GM12864 (cell line): ENCODE measurements around the gene CDK5R2.
"Not testable (repeated sequence)": the region's sequence is repeated elsewhere in the genome, so short reads cannot be mapped to it uniquely, and the experiment has no call there.

Experiments used
- DNase-seq: peaks from one replicate; pipeline ENCODE4 v3.0.0-alpha.2; 2011; ENCODE audit warnings: low read depth
- H3K4me3 ChIP-seq: 2 replicates; pipeline ENCODE4 v1.5.1; 2011; ENCODE audit warnings: mild to moderate bottlenecking, low read depth, low read length, control low read depth
- TF ChIP-seq, protein P1 (sequence below): IDR thresholded peaks from 2 replicates; pipeline ENCODE4 v1.5.1; 2011; ENCODE audit warnings: low read depth, mild to moderate bottlenecking, moderate library complexity, low read length, control low read depth, inconsistent platforms; ENCODE audit errors: missing control alignments

Gene CDK5R2

GRCh38 chr2:218959141-218959731 lies at the start of gene CDK5R2:
TSS of gene CDK5R2 (plus strand) at chr2:218959666. CDS start at chr2:218959821, 155 bp downstream.
- peak; percentile 70 for DNase-seq
- TF ChIP-seq, protein P1, sequence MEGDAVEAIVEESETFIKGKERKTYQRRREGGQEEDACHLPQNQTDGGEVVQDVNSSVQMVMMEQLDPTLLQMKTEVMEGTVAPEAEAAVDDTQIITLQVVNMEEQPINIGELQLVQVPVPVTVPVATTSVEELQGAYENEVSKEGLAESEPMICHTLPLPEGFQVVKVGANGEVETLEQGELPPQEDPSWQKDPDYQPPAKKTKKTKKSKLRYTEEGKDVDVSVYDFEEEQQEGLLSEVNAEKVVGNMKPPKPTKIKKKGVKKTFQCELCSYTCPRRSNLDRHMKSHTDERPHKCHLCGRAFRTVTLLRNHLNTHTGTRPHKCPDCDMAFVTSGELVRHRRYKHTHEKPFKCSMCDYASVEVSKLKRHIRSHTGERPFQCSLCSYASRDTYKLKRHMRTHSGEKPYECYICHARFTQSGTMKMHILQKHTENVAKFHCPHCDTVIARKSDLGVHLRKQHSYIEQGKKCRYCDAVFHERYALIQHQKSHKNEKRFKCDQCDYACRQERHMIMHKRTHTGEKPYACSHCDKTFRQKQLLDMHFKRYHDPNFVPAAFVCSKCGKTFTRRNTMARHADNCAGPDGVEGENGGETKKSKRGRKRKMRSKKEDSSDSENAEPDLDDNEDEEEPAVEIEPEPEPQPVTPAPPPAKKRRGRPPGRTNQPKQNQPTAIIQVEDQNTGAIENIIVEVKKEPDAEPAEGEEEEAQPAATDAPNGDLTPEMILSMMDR: no peak
- peak within 1 kb of the TSS; percentile 53 for H3K4me3 ChIP-seq

GRCh38 chr2:218910741-218911140 lies 48.7 kb upstream of the CDK5R2 start:
- TF ChIP-seq, protein P1: no peak
- DNase-seq: no peak
- no peak overlapping the region for H3K4me3 ChIP-seq

DNA sequence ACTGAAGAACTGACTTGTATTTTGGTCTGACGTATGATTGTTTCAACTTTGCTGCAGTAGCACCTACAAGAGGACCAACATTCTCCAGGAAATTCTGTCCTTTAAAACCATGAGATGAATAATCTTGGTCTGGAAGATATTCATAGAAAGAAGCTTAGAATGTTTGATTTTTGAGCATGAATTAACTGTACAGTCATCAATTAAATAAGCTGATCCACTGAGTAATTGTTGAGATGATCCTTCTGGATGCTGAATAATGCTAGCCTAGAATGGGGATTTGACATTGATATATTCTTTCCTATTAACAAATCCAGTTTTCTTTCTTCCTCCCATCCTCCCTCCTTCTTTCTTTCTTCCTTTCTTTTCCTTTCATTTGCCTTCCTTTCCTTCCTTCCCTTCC lies 39.0 kb upstream of the CDK5R2 start:
- H3K4me3 ChIP-seq: no peak overlapping the region
- no peak for DNase-seq
- TF ChIP-seq, protein P1: no peak

- TF ChIP-seq, protein P1: no peak
- no peak for DNase-seq
- no peak overlapping the region for H3K4me3 ChIP-seq
Observed at GRCh38 chr2:218924757-218925156, 34.7 kb upstream of the CDK5R2 start.

- TF ChIP-seq, protein P1: no peak
- no peak for DNase-seq
- H3K4me3 ChIP-seq: no peak overlapping the region
Observed at GRCh38 chr2:218925434-218925833, 34.0 kb upstream of the CDK5R2 start.

DNA sequence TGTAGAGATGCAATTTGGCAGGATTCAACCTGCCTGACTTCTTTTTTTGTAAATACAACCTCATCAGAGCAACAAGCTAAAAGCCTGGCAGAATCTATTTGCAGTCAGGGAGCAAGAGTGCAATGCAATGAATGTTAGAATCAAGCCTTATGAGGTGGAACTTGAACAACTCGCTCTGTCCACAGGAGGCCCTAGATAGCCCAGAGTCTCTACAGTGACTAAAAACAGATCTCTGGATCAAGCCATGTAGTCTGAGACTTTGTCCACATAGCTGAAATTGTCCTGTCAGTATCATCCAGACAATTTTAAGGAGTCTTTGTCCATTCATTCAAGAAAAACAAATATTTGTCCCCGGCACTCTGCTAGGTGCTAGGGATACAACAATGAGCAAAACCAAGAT lies 32.0 kb upstream of the CDK5R2 start:
- TF ChIP-seq, protein P1: no peak
- no peak for DNase-seq
- H3K4me3 ChIP-seq: no peak overlapping the region

DNA sequence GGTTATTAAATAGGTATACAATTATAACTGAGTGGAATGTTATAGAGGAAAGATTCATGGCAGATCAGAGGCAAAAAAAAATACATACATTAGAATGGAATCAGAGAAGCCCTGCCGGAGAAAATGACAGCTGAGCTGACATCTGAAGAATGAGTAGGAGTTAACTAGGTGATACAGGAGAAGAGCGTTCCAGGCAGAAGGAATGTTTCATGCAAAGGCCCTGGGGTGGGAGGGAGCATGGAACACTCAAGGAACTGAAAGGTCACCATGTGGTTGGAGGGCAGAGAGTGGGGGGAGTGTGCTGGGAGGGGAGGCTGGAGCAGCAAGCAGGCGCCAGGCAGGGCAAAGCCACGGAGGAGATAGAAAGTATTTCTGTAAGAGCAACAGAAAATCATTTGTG lies 31.6 kb upstream of the CDK5R2 start:
- no peak overlapping the region for H3K4me3 ChIP-seq
- DNase-seq: no peak
- TF ChIP-seq, protein P1: no peak

- not testable (repeated sequence) for H3K4me3 ChIP-seq, DNase-seq
Observed at GRCh38 chr2:218930488-218930887, 29.0 kb upstream of the CDK5R2 start.

- not testable (repeated sequence) for H3K4me3 ChIP-seq, DNase-seq
Observed at GRCh38 chr2:218931751-218932150, 27.7 kb upstream of the CDK5R2 start.
